Neural cell (in vitro differentiated cells): Measurements from ENCODE around the gene BRSK2. TPM values are rescaled to one million over a fixed set of nuclear protein-coding genes. Genes with fewer than 3 reads are reported as not detected.

ENCODE experiments used
- H2AFZ ChIP-seq: fragments of 200-600, 300-800 bp; sonication (generic), shearing (Covaris generic); 2 replicates; pipeline ENCODE4 v1.6.0; 2014; ENCODE audit warnings: low read depth, mild to moderate bottlenecking, antibody characterized with exemption, low read length, moderate library complexity
- H3F3A ChIP-seq: fragments of 200-600 bp; shearing (Covaris generic); 2 replicates; pipeline ENCODE4 v1.6.1; 2016; ENCODE audit warnings: mild to moderate bottlenecking, moderate library complexity, mixed read lengths, antibody characterized with exemption, low read length; ENCODE audit not compliant: insufficient read depth, poor library complexity, severe bottlenecking
- H3K27ac ChIP-seq: fragments of 200-600, 300-800 bp; sonication (generic), shearing (Covaris generic); 2 replicates; pipeline ENCODE4 v1.5.1; 2014; ENCODE audit warnings: mild to moderate bottlenecking, low read length, moderate library complexity
- H3K27me3 ChIP-seq: fragments of 300-800, 200-600 bp; sonication (generic), shearing (Covaris generic); 2 replicates; pipeline ENCODE4 v1.6.0; 2014; ENCODE audit warnings: mild to moderate bottlenecking, low read depth, low read length, moderate library complexity; ENCODE audit not compliant: insufficient read depth
- H3K36me3 ChIP-seq: fragments of 300-800, 200-600 bp; sonication (generic), shearing (Covaris generic); 2 replicates; pipeline ENCODE4 v1.5.1; 2014; ENCODE audit warnings: mild to moderate bottlenecking, antibody characterized with exemption, low read length, moderate library complexity; ENCODE audit not compliant: insufficient read depth
- H3K4me2 ChIP-seq: fragments of 300-800, 200-600 bp; sonication (generic), shearing (Covaris generic); 2 replicates; pipeline ENCODE4 v1.6.0; 2014; ENCODE audit warnings: mild to moderate bottlenecking, low read length
- H3K4me3 ChIP-seq: fragments of 300-800, 200-600 bp; sonication (generic), shearing (Covaris generic); 2 replicates; pipeline ENCODE4 v1.5.1; 2014; ENCODE audit warnings: mild to moderate bottlenecking, low read length, moderate library complexity
- H3K79me2 ChIP-seq: fragments of 200-600 bp; shearing (Covaris generic); replicated peaks from 2 replicates; pipeline ENCODE4 v1.6.0; 2014; ENCODE audit warnings: mild to moderate bottlenecking, low read length, moderate library complexity; ENCODE audit not compliant: insufficient read depth
- H3K9ac ChIP-seq: fragments of 300-800, 200-600 bp; sonication (generic), shearing (Covaris generic); 2 replicates; pipeline ENCODE4 v1.6.1; 2016; ENCODE audit warnings: mild to moderate bottlenecking, low read length, mixed read lengths
- H3K9me2 ChIP-seq: fragments of 200-600 bp; shearing (Covaris generic); 2 replicates; pipeline ENCODE4 v1.6.1; 2016; ENCODE audit warnings: mild to moderate bottlenecking, low read length, mixed read lengths; ENCODE audit not compliant: insufficient read depth
- H3K9me3 ChIP-seq: fragments of 200-600, 300-800 bp; sonication (generic), shearing (Covaris generic); 2 replicates; pipeline ENCODE4 v1.6.1; 2016; ENCODE audit warnings: mild to moderate bottlenecking, mixed run types, low read length, moderate library complexity, mixed read lengths
- H4K20me1 ChIP-seq: fragments of 200-600 bp; shearing (Covaris generic); 2 replicates; pipeline ENCODE4 v1.6.1; 2016; ENCODE audit warnings: mild to moderate bottlenecking, mixed run types; ENCODE audit not compliant: insufficient read depth
- CTCF ChIP-seq: fragments of 450-650 bp; IDR thresholded peaks from 2 replicates; pipeline ENCODE4 v1.5.1; 2014; ENCODE audit warnings: antibody characterized with exemption, mild to moderate bottlenecking, moderate library complexity; ENCODE audit not compliant: poor library complexity, severe bottlenecking
- EP300 ChIP-seq: fragments of 450-650 bp; conservative IDR thresholded peaks from 2 replicates; pipeline ENCODE4 v1.6.1; 2014; ENCODE audit warnings: antibody characterized with exemption, mild to moderate bottlenecking, moderate library complexity; ENCODE audit not compliant: poor library complexity, severe bottlenecking
- EZH2 ChIP-seq: fragments of 200-600, 300-800 bp; shearing (Covaris generic), sonication (generic); IDR thresholded peaks from 2 replicates; pipeline ENCODE4 v1.6.1; 2014; ENCODE audit warnings: antibody characterized with exemption, low read length, borderline replicate concordance, mild to moderate bottlenecking; ENCODE audit not compliant: insufficient read depth, poor library complexity, severe bottlenecking
- MXI1 ChIP-seq: fragments of 450-650 bp; conservative IDR thresholded peaks from 2 replicates; pipeline ENCODE4 v1.6.1; 2014; ENCODE audit warnings: antibody characterized with exemption, mild to moderate bottlenecking; ENCODE audit not compliant: poor library complexity, severe bottlenecking
- POLR2AphosphoS5 ChIP-seq: IDR thresholded peaks from 2 replicates; pipeline ENCODE4 v1.6.1; 2012
- RAD21 ChIP-seq: fragments of 450-650 bp; conservative IDR thresholded peaks from 2 replicates; pipeline ENCODE4 v1.6.1; 2014; ENCODE audit warnings: antibody characterized with exemption, mild to moderate bottlenecking, moderate library complexity
- SMC3 ChIP-seq: fragments of 450-650 bp; conservative IDR thresholded peaks from 2 replicates; pipeline ENCODE4 v1.6.1; 2014; ENCODE audit warnings: antibody characterized with exemption, mild to moderate bottlenecking, moderate library complexity; ENCODE audit not compliant: poor library complexity
- TAF1 ChIP-seq: IDR thresholded peaks from 2 replicates; pipeline ENCODE4 v1.6.1; 2012; ENCODE audit warnings: low read depth
- polyA plus RNA-seq: library from polyadenylated mRNA; depleted of rRNA; stranded (reverse); fragments of >200 nt; gene quantifications from 2 replicates; pipeline ENCODE4 v1.2.3, GENCODE V29; 2014
- TF ChIP-seq, protein P1 (sequence below): IDR thresholded peaks from 2 replicates; pipeline ENCODE4 v1.6.1; 2012; ENCODE audit warnings: borderline replicate concordance

The BRSK2 gene
- polyA plus RNA-seq, 1 donor from 2014 or later = 47.5 TPM

DNA sequence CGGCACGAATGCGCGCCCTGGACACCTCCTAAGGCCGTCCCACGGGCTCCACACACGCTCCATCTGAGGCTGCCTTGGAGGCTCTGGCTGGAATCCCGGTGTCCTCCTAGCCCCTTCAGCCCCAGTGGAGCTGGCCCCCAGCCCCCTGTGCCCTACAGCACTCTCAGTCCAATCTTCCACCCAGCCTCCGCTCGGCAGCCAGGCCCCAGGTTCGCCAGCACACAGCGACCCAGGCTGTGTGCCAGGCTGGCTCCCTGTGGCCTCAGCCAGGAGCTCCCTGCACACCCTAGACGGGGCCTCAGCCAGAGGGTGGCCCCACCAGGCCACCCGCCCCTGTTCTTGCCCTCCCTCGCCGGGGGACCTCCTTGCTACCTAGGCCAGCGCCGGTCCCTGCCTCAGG is 78.3 kb downstream of the BRSK2 start:
- Histone ChIP-seq H3K27me3 (no peaks in the 10 kb centered on the region), H3K9me2 (no peaks in the 10 kb centered on the region), H3K36me3 (no peaks in the 10 kb centered on the region), H3K79me2 (no peaks in the 10 kb centered on the region), H2AFZ (no peak overlapping the region), H3K9me3 (no peaks in the 10 kb centered on the region), H3K4me2 (no peak overlapping the region), H3K4me3 (no peak overlapping the region), H3K9ac (no peak overlapping the region), H4K20me1 (no peaks in the 10 kb centered on the region), H3F3A (no peaks in the 10 kb centered on the region), H3K27ac (no peak overlapping the region)
- TF ChIP-seq EP300 (no peak), POLR2AphosphoS5 (peak; percentile 28)

- Histone ChIP-seq H3K36me3 (no peaks in the 10 kb centered on the region), H4K20me1 (no peaks in the 10 kb centered on the region), H3K4me3 (no peak overlapping the region), H2AFZ (no peak overlapping the region), H3K9me2 (no peaks in the 10 kb centered on the region), H3K4me2 (no peak overlapping the region), H3K9me3 (no peaks in the 10 kb centered on the region), H3K27me3 (no peaks in the 10 kb centered on the region), H3K9ac (no peak overlapping the region), H3K27ac (no peak overlapping the region), H3F3A (no peaks in the 10 kb centered on the region), H3K79me2 (no peaks in the 10 kb centered on the region)
- TF ChIP-seq POLR2AphosphoS5 (no peak), SMC3 (no peak), EP300 (no peak), CTCF (no peak), TAF1 (no peak), MXI1 (no peak), EZH2 (no peak), RAD21 (no peak)
- TF ChIP-seq, protein P1, sequence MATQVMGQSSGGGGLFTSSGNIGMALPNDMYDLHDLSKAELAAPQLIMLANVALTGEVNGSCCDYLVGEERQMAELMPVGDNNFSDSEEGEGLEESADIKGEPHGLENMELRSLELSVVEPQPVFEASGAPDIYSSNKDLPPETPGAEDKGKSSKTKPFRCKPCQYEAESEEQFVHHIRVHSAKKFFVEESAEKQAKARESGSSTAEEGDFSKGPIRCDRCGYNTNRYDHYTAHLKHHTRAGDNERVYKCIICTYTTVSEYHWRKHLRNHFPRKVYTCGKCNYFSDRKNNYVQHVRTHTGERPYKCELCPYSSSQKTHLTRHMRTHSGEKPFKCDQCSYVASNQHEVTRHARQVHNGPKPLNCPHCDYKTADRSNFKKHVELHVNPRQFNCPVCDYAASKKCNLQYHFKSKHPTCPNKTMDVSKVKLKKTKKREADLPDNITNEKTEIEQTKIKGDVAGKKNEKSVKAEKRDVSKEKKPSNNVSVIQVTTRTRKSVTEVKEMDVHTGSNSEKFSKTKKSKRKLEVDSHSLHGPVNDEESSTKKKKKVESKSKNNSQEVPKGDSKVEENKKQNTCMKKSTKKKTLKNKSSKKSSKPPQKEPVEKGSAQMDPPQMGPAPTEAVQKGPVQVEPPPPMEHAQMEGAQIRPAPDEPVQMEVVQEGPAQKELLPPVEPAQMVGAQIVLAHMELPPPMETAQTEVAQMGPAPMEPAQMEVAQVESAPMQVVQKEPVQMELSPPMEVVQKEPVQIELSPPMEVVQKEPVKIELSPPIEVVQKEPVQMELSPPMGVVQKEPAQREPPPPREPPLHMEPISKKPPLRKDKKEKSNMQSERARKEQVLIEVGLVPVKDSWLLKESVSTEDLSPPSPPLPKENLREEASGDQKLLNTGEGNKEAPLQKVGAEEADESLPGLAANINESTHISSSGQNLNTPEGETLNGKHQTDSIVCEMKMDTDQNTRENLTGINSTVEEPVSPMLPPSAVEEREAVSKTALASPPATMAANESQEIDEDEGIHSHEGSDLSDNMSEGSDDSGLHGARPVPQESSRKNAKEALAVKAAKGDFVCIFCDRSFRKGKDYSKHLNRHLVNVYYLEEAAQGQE = no peak
Observed at GRCh38 chr11:1468473-1469066, 78.8 kb downstream of the BRSK2 start.
